ENCODE measurements around the gene CWC22.
"Not testable (repeated sequence)": the region's sequence is repeated elsewhere in the genome, so short reads cannot be mapped to it uniquely, and the experiment has no call there.

CWC22 gene

GRCh38 chr2:180006781-180007579 is at the start of gene CWC22:
Gene CWC22, minus strand, starts transcription at chr2:180007297. Its CDS starts 13,956 bp downstream, at chr2:179993341.
- TF ChIP-seq ZFX (IDR thresholded peaks at IDR 0.05) (peak; percentile 29; the same call in 1 of the 2 replicates), CTCF (conservative IDR thresholded peaks at IDR 0.05) (no peak)
- peak within 1 kb of the TSS; percentile 93 for H3K27ac ChIP-seq

GRCh38 chr2:180056367-180057118 is 49.4 kb upstream of the CWC22 start:
- H3K27ac ChIP-seq = no peak overlapping the region
- TF ChIP-seq ZFX (IDR thresholded peaks at IDR 0.05) = no peak
- no peak for TF ChIP-seq CTCF (conservative IDR thresholded peaks at IDR 0.05)

- H3K27ac ChIP-seq = not testable (repeated sequence)
These were observed 47.5 kb upstream of the CWC22 start for GRCh38 chr2:180054576-180054975.

GRCh38 chr2:180050246-180050645 is 43.1 kb upstream of the CWC22 start:
- H3K27ac ChIP-seq = no peak overlapping the region
- TF ChIP-seq CTCF (conservative IDR thresholded peaks at IDR 0.05) (no peak), ZFX (IDR thresholded peaks at IDR 0.05) (no peak)

GRCh38 chr2:180048251-180048650 is 41.2 kb upstream of the CWC22 start:
- TF ChIP-seq ZFX (IDR thresholded peaks at IDR 0.05) (no peak), CTCF (conservative IDR thresholded peaks at IDR 0.05) (no peak)

GRCh38 chr2:180046776-180047175 is 39.7 kb upstream of the CWC22 start:
- TF ChIP-seq ZFX (IDR thresholded peaks at IDR 0.05) (no peak), CTCF (conservative IDR thresholded peaks at IDR 0.05) (no peak)
- H3K27ac ChIP-seq = no peak overlapping the region

More at GRCh38 chr2:180048251-180048650, 41.2 kb upstream of the CWC22 start:
- H3K27ac ChIP-seq = no peak overlapping the region

GRCh38 chr2:180046202-180046601 is 39.1 kb upstream of the CWC22 start:
- H3K27ac ChIP-seq = no peak overlapping the region
- TF ChIP-seq ZFX (IDR thresholded peaks at IDR 0.05) = no peak
- TF ChIP-seq CTCF (conservative IDR thresholded peaks at IDR 0.05) = no peak
